Activated naive CD8-positive, alpha-beta T cell (primary cell): ENCODE measurements around the gene MOV10L1.

Source experiments
- H3K27ac Mint-ChIP-seq: one replicate; pipeline ENCODE4 v1.8.0; 2021; ENCODE audit warnings: mixed read lengths
- H3K27me3 Mint-ChIP-seq: one replicate; pipeline ENCODE4 v1.8.0; 2021; ENCODE audit warnings: mixed read lengths
- H3K36me3 Mint-ChIP-seq: one replicate; pipeline ENCODE4 v1.8.0; 2021; ENCODE audit warnings: mixed read lengths
- H3K4me1 Mint-ChIP-seq: one replicate; pipeline ENCODE4 v1.8.0; 2021; ENCODE audit warnings: low read depth, mixed read lengths
- H3K4me3 Mint-ChIP-seq: one replicate; pipeline ENCODE4 v1.8.0; 2021; ENCODE audit warnings: mild to moderate bottlenecking, mixed read lengths
- H3K9me3 Mint-ChIP-seq: one replicate; pipeline ENCODE4 v1.8.0; 2021; ENCODE audit warnings: low read depth, mixed read lengths

The MOV10L1 gene

DNA sequence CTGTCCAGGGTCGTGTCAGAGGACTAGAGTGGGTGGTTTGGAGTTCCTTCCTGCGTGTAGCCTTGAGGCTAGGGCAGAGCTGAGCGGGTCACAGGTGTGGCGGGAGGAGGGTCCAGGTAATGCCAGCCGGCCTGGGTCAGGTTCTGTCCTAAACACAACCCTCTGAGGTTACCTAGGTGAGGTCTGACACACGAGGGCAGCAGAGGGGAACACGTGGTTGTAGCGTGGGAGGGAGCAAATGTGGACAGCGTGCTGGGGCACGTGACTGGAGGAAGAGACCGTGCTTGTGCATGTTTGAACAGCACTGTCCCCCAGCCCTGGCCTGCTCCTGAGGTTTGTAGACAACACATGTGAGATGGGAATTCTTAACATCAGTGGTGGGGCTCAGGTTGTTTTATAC is 13.1 kb downstream of the MOV10L1 start:
- H3K4me3 Mint-ChIP-seq, result no peak overlapping the region
- no peaks in the 10 kb centered on the region for H3K36me3 Mint-ChIP-seq
- H3K9me3 Mint-ChIP-seq, result no peaks in the 10 kb centered on the region
- H3K27me3 Mint-ChIP-seq, result peaks cover 4% of the 10 kb centered on the region
- H3K4me1 Mint-ChIP-seq, result peaks cover 8% of the 10 kb centered on the region
- H3K27ac Mint-ChIP-seq, result no peak overlapping the region

DNA sequence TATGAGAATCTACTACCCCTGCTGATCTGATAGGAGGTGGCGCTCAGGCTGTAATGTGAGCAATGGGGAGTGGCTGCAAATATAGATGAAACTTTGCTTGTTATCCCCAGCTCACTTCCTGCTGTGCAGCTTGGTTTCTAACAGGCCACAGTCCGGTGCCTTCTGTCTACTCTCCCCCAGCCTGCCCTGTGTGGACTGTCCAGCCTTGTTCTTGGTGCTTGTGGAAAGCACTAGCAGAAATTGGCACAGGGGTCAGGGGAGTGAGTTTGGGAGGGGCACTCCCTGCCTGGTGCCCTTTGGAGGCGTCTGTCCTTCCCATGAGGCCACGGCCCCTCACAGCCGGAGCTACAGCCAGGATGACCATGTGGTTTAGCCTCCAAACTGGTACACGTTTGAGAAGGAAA is 14.3 kb downstream of the MOV10L1 start:
- Mint-ChIP-seq H3K9me3 (no peaks in the 10 kb centered on the region), H3K36me3 (no peaks in the 10 kb centered on the region), H3K27ac (no peak overlapping the region), H3K4me3 (no peak overlapping the region), H3K4me1 (peaks cover 8% of the 10 kb centered on the region), H3K27me3 (no peaks in the 10 kb centered on the region)

DNA sequence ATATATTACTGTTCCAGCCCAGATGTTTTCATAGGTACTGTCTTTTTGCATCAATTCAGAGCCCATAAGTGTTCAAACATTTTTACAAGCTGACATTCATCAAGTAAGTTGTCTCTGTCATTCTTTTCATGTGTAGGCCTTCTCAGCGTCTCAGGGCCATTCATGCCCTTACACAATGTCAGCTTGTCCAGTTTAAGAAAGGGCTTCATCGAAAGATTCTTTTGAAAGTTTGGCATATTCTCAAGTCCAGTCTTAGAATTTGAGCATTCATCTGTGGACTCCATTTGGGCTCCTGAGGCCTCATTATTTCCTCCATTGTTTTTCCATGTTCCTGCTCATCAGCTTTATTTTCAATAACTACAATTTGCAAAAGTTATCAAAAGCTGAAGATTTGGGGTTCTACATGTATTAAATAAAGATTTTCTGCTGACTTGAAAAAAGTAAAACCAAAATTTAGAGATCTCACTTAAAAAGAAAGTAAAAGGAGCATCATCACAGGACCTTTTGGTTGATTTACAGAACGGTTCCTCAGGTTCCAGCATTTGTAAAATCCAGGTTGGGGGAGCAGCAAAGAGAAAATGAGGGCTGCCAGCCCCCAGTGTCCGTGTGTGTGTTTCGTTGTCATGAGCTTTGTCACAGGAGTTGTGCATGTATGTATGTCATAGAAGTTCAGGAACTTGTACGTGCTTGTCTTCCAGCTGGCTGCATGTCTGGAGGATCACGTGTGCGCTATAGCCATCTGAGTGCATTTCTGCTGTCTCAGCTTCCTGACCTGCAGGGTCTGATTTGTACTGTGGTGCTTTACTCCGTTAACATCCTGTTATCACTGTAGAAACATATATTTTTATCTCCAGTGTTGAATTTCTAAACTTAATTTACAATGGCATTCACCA is 15.6 kb downstream of the MOV10L1 start:
- H3K36me3 Mint-ChIP-seq, result no peaks in the 10 kb centered on the region
- no peaks in the 10 kb centered on the region for H3K9me3 Mint-ChIP-seq
- H3K4me1 Mint-ChIP-seq, result peaks cover 8% of the 10 kb centered on the region
- no peaks in the 10 kb centered on the region for H3K27me3 Mint-ChIP-seq
- H3K27ac Mint-ChIP-seq, result no peak overlapping the region
- peak overlapping the region; percentile 21 for H3K4me3 Mint-ChIP-seq

DNA sequence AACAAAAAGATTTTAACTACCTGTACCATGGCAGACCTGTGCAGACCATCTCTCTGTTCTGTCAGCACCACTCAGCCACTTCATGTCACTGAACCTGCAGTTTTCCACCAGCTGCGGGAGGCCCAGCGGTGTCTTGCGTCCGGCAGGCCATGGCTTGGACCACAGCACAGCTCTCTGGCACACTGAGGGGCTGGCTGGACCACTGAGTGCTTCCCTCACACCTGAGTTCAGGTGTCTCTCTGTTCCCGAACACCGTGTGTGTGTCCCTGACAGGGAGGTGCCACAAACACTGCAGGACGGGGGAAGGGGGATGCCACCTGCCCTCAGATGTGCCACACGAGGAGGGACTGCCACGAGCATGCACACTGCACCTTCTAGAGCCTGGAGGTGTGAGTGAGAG is 17.7 kb downstream of the MOV10L1 start:
- no peak overlapping the region for H3K27ac Mint-ChIP-seq
- H3K36me3 Mint-ChIP-seq, result no peaks in the 10 kb centered on the region
- no peak overlapping the region for H3K4me3 Mint-ChIP-seq
- no peaks in the 10 kb centered on the region for H3K9me3 Mint-ChIP-seq
- peaks cover 21% of the 10 kb centered on the region for H3K4me1 Mint-ChIP-seq
- H3K27me3 Mint-ChIP-seq, result no peaks in the 10 kb centered on the region

DNA sequence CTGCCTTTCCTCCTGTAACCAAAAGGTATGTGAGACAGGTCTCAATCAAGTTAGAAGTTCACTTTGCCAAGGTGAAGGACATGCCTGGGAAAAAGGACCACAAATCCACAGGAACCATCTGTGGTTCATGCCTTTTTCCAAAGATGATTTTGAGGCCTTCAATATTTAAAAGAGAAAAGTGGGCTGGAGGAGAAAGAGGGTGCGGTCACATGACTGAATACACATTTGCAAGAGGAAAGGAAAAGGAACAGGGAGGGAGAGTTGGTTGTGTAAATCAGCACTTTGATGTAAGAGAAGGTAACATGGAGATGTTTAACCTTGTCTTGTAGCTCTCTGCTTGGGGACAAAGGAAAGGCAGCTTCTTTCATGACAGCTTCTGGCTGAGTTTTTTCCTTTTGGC is 21.2 kb downstream of the MOV10L1 start:
- no peaks in the 10 kb centered on the region for H3K9me3 Mint-ChIP-seq
- H3K4me1 Mint-ChIP-seq, result peaks cover 21% of the 10 kb centered on the region
- H3K27me3 Mint-ChIP-seq, result no peaks in the 10 kb centered on the region
- peak overlapping the region; percentile 30 for H3K27ac Mint-ChIP-seq
- H3K4me3 Mint-ChIP-seq, result peak overlapping the region; percentile 48
- no peaks in the 10 kb centered on the region for H3K36me3 Mint-ChIP-seq

DNA sequence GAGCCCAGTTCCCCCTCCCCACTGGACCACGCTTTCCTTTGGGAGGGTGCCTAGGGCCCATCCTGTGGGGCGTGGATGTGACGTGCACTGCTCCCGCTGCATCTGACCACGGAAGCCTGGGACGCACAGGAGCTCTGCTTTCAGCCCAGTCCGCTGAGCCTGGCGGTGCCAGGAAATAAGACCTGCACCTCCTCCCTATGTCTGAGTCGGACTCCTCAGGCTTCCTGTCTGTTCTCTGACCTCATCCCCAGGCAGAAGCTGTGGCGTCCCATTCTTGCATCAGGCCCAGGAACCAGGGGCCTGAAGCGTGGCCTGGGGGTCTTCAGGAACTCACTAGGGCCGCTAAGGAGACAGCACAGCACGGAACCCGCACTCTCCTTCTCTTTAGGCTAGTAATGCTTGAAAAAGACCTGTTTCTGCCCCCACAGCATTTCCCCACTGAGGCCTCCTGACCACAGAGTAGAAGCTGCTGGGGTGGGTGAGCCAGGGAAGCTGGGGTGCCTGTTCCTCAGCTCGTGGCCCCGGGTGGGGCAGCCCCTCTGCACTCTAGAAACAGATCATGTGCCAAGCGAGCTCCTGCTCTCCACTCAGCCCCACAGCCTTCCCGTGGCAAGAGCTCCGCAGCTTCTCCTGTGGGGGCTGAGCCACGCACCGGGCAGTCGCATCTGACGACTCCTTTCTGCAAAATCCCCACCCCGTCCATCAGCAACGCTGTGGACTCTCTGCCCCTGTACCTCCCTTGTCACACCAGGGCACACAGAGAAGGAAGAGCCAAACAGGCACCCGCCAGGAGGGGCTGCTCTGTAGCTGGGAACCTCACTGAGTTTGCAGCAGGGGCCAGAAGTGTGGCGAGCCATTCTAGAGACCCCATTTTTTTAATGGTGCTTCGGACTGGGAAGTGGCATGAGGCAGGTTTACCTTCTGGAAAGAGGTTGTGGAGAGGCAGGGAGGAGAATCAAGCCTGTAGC is 22.6 kb downstream of the MOV10L1 start:
- no peaks in the 10 kb centered on the region for H3K9me3 Mint-ChIP-seq
- H3K36me3 Mint-ChIP-seq, result no peaks in the 10 kb centered on the region
- no peaks in the 10 kb centered on the region for H3K27me3 Mint-ChIP-seq
- peak overlapping the region; percentile 85 for H3K27ac Mint-ChIP-seq
- peaks cover 20% of the 10 kb centered on the region for H3K4me1 Mint-ChIP-seq
- H3K4me3 Mint-ChIP-seq, result peak overlapping the region; percentile 63

DNA sequence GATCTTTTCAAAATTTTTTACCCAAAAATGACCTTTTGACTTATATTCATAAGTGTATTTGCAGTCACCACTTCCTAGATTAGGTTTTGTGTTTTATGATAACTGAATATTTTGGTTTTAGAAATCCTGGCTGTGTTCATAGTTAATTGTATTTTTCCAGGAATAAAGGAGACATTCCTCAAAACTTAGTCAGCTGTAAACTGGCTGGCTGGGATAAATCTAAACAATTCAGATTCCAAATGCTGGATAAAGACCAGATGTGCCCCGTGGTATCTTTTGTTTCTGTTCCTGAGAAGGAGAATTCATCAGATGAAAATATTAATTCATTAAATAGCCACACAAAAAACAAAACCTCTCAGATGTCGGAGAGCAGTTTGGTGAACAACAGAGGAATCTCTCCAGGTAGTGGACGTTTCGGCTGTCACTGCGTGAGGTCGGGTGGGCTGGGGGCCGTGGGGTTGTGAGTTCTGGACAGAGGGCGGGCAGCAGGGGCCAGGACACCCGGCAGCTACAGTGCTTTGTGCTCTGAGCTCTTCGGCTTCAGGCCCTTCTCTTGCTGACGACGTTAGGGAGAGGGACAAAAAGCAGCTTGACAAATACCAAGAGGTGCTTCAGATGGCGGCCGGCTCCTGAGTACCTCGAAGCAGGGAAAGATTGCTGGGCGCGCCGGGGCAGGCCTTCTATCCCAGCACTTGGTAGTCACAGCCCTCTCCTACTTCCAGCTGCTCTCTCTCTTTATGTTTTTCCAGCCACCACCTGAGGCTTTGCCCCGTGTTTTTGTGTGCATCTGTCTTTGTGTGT is 24.6 kb downstream of the MOV10L1 start:
- no peaks in the 10 kb centered on the region for H3K27me3 Mint-ChIP-seq
- no peak overlapping the region for H3K27ac Mint-ChIP-seq
- no peak overlapping the region for H3K4me3 Mint-ChIP-seq
- no peaks in the 10 kb centered on the region for H3K9me3 Mint-ChIP-seq
- peaks cover 20% of the 10 kb centered on the region for H3K4me1 Mint-ChIP-seq
- no peaks in the 10 kb centered on the region for H3K36me3 Mint-ChIP-seq

DNA sequence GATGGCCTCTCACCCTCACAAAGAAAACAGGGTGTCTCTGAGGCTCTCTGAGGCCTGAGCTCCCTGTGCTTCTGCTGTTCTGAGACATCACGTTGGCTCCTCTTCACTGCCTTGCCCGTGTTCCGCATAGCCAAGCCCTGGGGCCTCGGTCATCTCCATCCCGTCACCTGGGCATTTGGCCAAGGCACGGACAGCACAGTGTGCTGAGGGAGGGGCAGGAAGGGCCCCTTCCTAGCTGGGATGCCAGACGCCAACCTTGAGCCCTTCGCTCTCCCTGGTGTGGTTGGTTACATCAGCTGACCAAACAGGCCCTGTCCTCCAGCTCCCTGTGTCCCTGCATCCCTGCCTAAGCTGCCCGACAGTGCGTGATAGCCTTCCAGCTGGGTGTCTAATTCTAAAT is 25.9 kb downstream of the MOV10L1 start:
- Mint-ChIP-seq H3K36me3 (no peaks in the 10 kb centered on the region), H3K4me1 (peaks cover 20% of the 10 kb centered on the region), H3K27ac (no peak overlapping the region), H3K9me3 (no peaks in the 10 kb centered on the region), H3K27me3 (no peaks in the 10 kb centered on the region), H3K4me3 (no peak overlapping the region)

DNA sequence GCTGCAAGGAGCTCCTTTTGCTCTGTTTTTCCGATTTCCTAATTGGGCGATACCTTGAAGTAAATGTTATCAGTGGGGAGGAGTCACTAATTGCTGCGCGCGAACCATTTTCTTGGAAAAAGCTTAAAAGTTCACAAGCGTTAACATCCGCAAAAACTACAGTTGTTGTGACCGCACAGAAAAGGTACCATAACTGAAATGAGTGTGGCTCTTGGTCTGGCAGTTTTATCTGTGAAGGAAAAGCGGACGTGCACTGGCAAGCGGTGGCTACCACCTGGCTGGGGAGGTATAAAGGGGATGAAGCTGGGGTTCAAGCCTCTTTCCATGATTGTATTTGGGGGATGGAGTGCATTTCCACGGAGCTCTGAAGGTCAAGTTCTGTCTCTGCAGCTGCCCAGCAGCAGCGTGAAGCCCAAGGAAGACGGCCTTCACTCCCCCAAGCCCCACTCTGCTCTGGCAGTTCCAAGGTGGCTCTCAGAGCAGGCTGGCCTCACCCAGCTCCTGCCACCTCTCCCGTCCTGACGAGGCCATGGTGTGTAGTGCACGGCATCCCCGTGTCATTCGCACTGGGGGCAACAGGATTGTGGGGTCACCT is 27.5 kb downstream of the MOV10L1 start:
- Mint-ChIP-seq H3K9me3 (peaks cover 2% of the 10 kb centered on the region), H3K36me3 (no peaks in the 10 kb centered on the region), H3K4me3 (no peak overlapping the region), H3K27ac (no peak overlapping the region), H3K27me3 (peaks cover 2% of the 10 kb centered on the region), H3K4me1 (peaks cover 9% of the 10 kb centered on the region)

DNA sequence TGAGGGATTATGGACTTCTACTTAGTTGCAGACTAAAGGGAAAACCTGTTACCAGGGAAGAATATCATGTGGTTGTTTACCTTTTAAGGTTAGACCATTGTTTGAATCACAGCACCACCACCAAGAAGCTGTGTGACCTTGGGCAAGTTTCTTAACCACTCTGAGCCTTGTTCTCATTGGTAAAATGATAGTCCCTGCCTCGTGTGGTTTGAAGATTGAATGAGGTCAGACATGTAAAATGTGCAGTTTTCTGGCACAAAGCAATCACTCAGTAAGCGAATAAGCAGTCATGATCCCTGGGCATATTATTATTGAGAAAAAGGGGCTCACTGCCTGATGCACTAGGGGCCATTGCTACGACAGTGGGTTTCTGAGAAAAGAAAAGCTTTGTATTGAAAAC is 28.3 kb downstream of the MOV10L1 start:
- peaks cover 5% of the 10 kb centered on the region for H3K9me3 Mint-ChIP-seq
- H3K36me3 Mint-ChIP-seq, result no peaks in the 10 kb centered on the region
- H3K27me3 Mint-ChIP-seq, result peaks cover 2% of the 10 kb centered on the region
- H3K4me3 Mint-ChIP-seq, result no peak overlapping the region
- peaks cover under 1% of the 10 kb centered on the region for H3K4me1 Mint-ChIP-seq
- no peak overlapping the region for H3K27ac Mint-ChIP-seq

DNA sequence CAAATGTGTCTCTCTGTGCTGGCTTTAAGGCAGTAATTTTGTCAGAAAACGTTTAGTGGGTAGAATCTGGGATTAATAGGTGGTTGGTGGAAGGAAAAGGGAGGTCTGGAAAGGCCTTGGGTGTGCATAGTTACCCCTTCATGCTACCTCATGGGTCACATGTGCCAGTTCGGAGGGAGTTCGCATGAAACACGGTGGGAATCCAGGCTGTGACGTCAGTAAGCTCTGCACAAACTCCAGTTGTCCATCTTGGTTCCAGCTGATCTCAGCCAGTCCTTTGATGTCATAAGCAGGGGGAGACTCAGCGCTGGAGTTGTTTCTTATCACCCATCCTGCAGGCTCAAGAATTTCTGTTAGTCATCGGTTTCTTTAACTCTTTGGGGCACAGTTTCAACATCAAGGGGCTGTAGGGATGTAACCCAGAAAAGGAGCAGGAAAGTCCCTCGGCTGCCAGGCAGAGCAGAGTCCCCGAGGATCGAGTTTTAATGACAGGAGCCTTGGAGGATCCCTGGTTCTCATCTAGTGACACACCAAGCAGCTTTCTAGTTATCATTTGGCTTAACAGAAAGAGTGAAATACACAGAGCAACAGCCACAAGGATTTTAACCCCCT is 28.9 kb downstream of the MOV10L1 start:
- peaks cover 3% of the 10 kb centered on the region for H3K36me3 Mint-ChIP-seq
- H3K9me3 Mint-ChIP-seq, result peaks cover 7% of the 10 kb centered on the region
- H3K27me3 Mint-ChIP-seq, result peaks cover 2% of the 10 kb centered on the region
- H3K27ac Mint-ChIP-seq, result no peak overlapping the region
- no peak overlapping the region for H3K4me3 Mint-ChIP-seq
- no peaks in the 10 kb centered on the region for H3K4me1 Mint-ChIP-seq

DNA sequence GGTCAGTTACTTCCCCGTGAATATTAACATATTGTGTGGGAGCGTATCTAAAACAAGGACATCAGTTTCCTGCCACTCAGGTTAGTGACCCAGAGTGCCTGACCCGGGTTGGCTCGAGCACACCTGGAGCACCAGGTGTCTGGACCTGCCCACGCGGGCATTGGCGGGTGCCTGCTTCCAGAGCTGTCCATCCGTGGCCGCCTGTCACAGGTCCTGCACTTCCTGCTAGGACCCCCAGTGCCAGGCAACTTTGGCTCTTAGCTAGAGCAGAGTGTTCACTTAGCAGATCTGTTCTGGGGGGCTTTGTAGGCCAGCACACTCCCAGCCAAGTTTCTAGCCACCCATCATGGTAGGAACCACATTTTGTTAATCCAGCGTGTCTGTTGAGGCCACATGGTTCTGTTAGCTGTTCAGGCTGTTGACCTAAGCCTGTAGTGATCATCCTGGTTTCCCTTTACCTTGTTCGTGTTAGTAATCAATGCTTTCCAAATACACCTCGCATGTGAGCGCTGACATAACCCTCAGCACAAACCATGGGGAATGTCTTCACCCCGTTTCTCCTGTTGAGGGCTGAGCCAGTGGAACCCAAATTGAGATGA is 29.5 kb downstream of the MOV10L1 start:
- no peaks in the 10 kb centered on the region for H3K4me1 Mint-ChIP-seq
- H3K27me3 Mint-ChIP-seq, result peaks cover 2% of the 10 kb centered on the region
- H3K36me3 Mint-ChIP-seq, result peaks cover 7% of the 10 kb centered on the region
- H3K4me3 Mint-ChIP-seq, result no peak overlapping the region
- peaks cover 13% of the 10 kb centered on the region for H3K9me3 Mint-ChIP-seq
- no peak overlapping the region for H3K27ac Mint-ChIP-seq

DNA sequence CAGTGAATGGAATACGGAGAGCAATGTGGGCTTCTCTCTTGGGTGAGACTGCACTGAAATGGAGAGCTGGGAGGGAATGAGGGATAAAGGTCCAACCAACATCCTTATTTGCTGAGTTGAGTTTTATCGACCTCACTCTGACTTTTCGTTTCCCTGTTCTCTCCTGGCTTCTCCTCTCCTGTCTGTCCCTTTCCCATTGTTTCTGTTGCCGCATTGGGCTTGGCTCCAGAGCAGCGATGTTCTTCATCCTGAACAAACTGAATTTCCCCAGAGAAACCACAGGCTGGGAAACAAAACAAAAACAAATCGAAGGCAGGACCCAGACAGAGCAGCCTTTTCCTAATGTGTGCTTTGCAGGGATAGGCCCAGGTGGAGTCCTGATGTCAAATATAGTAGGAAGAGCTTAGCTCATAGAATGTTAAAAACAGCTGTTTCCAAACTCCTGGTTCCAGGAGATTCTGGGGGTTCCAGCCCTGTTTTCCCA is 30.0 kb downstream of the MOV10L1 start:
- Mint-ChIP-seq H3K4me3 (no peak overlapping the region), H3K4me1 (no peaks in the 10 kb centered on the region), H3K9me3 (peaks cover 16% of the 10 kb centered on the region), H3K36me3 (peaks cover 8% of the 10 kb centered on the region), H3K27me3 (peaks cover 2% of the 10 kb centered on the region), H3K27ac (no peak overlapping the region)
